Measurements from ENCODE around the gene PKMYT1. TPM values are rescaled to one million over a fixed set of nuclear protein-coding genes. Genes with fewer than 3 reads are reported as not detected.

Gene PKMYT1
- total and polyA plus RNA-seq, 2 donors (not counting 1 experiment from before 2014, with no cell fraction given), result 1.2 to 2.7 TPM

DNA sequence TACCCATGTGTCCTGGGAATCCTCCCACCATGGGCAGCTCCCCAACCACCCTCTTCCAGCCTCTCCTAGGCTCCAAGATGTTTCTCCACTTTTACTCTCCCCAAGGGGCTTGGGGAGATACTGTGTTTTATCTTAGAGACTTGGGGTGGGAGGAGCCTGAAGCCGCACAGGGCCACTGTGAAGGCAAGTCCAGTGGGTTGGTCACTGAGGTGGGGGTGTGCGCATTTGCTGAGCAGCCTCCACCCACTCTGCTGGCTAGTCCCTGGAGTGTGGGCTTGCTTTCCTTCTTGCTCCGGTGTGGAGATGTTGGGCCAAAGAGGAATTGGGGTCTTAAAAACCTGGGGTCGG, 28.4 kb upstream of the PKMYT1 start:
- Histone ChIP-seq H3K9ac (ENCODE audit: insufficient read depth, low read length) (no peak overlapping the region), H3K4me3 (replicated peaks in 1 of 4; ENCODE audit: control extremely low read depth in 1 of 4, insufficient read depth in 1 of 4, low read depth in 3 of 4, low read length in 4 of 4) (no peak overlapping the region), H3K4me2 (ENCODE audit: extremely low read depth, insufficient read depth, low read length) (no peak overlapping the region), H2AFZ (ENCODE audit: low read length) (no peak overlapping the region), H3K27ac (ENCODE audit: insufficient read depth, low read length) (no peak overlapping the region), H4K20me1 (ENCODE audit: control insufficient read depth, extremely low read depth, insufficient read depth, low read length) (no peaks in the 10 kb centered on the region), H3K36me3 (ENCODE audit: control insufficient read depth, insufficient read depth, low read length) (no peaks in the 10 kb centered on the region), H3K9me3 (ENCODE audit: control insufficient read depth, insufficient read depth, low read depth, low read length) (no peaks in the 10 kb centered on the region), H3K79me2 (ENCODE audit: control insufficient read depth, insufficient read depth, low read length) (no peaks in the 10 kb centered on the region), H3K27me3 (ENCODE audit: control insufficient read depth, insufficient read depth, low read length) (peaks cover 28% of the 10 kb centered on the region), H3K4me1 (ENCODE audit: control insufficient read depth, extremely low read depth, insufficient read depth, low read length) (no peaks in the 10 kb centered on the region)
- TF ChIP-seq, protein P1, sequence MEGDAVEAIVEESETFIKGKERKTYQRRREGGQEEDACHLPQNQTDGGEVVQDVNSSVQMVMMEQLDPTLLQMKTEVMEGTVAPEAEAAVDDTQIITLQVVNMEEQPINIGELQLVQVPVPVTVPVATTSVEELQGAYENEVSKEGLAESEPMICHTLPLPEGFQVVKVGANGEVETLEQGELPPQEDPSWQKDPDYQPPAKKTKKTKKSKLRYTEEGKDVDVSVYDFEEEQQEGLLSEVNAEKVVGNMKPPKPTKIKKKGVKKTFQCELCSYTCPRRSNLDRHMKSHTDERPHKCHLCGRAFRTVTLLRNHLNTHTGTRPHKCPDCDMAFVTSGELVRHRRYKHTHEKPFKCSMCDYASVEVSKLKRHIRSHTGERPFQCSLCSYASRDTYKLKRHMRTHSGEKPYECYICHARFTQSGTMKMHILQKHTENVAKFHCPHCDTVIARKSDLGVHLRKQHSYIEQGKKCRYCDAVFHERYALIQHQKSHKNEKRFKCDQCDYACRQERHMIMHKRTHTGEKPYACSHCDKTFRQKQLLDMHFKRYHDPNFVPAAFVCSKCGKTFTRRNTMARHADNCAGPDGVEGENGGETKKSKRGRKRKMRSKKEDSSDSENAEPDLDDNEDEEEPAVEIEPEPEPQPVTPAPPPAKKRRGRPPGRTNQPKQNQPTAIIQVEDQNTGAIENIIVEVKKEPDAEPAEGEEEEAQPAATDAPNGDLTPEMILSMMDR (conservative IDR thresholded peaks at IDR 0.05 in 1 of 2, IDR thresholded peaks at IDR 0.05 in 1 of 2; ENCODE audit: low read depth in 1 of 2, low read length in 2 of 2), result no peak
- no peak for TF ChIP-seq EZH2 (IDR thresholded peaks at IDR 0.05; ENCODE audit: low read length, missing control alignments)
- DNase-seq (ENCODE audit: low read depth in 2 of 2), result no peak

DNA sequence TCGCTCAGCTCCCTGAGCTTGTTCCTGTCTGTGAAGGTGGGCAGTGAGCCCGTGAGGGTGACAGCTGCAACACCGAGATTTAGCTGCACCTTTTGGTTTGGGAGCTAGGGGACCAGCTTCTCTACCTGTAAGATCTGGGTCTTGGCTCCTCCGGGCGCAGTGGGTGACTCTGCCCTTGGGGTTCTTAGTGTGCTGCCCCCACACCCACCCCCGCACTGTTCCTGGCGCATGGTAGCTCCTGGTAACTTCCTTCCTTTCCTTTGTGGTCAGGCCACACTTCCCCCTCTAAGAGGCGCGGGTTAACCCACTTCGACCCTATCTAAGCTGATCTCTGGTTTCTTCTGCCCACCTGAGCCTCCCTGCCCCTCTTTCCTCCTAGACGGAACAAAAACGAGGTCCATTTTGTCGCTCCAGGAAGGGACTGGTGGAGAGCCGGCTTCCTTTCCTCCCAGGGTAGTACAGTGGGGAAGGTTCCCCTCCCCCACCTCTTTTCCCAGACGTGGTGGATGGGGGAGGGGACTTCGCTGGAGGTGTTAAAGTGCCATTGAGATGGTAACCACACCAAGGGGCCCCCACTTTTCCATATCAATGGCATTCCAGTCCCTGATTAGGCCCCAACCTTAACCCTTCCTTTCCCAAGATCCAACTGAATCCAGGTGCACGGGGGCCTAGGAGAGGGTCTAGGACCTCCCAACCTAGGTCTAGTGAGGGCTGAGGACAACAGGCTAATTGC, 27.9 kb upstream of the PKMYT1 start:
- TF ChIP-seq, protein P1 (conservative IDR thresholded peaks at IDR 0.05 in 1 of 2, IDR thresholded peaks at IDR 0.05 in 1 of 2; ENCODE audit: low read depth in 1 of 2, low read length in 2 of 2), result no peak
- no peak for TF ChIP-seq EZH2 (IDR thresholded peaks at IDR 0.05; ENCODE audit: low read length, missing control alignments)
- H3K9me3 ChIP-seq (ENCODE audit: control insufficient read depth, insufficient read depth, low read depth, low read length), result no peaks in the 10 kb centered on the region
- H3K79me2 ChIP-seq (ENCODE audit: control insufficient read depth, insufficient read depth, low read length), result no peaks in the 10 kb centered on the region
- H3K9ac ChIP-seq (ENCODE audit: insufficient read depth, low read length), result no peak overlapping the region
- DNase-seq (ENCODE audit: low read depth in 2 of 2), result no peak
- no peaks in the 10 kb centered on the region for H3K36me3 ChIP-seq (ENCODE audit: control insufficient read depth, insufficient read depth, low read length)
- H3K27me3 ChIP-seq (ENCODE audit: control insufficient read depth, insufficient read depth, low read length), result peaks cover 24% of the 10 kb centered on the region
- H3K4me3 ChIP-seq (replicated peaks in 1 of 4; ENCODE audit: control extremely low read depth in 1 of 4, insufficient read depth in 1 of 4, low read depth in 3 of 4, low read length in 4 of 4), result no peak overlapping the region
- no peaks in the 10 kb centered on the region for H3K4me1 ChIP-seq (ENCODE audit: control insufficient read depth, extremely low read depth, insufficient read depth, low read length)
- H4K20me1 ChIP-seq (ENCODE audit: control insufficient read depth, extremely low read depth, insufficient read depth, low read length), result no peaks in the 10 kb centered on the region
- no peak overlapping the region for H2AFZ ChIP-seq (ENCODE audit: low read length)
- no peak overlapping the region for H3K27ac ChIP-seq (ENCODE audit: insufficient read depth, low read length)
- H3K4me2 ChIP-seq (ENCODE audit: extremely low read depth, insufficient read depth, low read length), result no peak overlapping the region

DNA sequence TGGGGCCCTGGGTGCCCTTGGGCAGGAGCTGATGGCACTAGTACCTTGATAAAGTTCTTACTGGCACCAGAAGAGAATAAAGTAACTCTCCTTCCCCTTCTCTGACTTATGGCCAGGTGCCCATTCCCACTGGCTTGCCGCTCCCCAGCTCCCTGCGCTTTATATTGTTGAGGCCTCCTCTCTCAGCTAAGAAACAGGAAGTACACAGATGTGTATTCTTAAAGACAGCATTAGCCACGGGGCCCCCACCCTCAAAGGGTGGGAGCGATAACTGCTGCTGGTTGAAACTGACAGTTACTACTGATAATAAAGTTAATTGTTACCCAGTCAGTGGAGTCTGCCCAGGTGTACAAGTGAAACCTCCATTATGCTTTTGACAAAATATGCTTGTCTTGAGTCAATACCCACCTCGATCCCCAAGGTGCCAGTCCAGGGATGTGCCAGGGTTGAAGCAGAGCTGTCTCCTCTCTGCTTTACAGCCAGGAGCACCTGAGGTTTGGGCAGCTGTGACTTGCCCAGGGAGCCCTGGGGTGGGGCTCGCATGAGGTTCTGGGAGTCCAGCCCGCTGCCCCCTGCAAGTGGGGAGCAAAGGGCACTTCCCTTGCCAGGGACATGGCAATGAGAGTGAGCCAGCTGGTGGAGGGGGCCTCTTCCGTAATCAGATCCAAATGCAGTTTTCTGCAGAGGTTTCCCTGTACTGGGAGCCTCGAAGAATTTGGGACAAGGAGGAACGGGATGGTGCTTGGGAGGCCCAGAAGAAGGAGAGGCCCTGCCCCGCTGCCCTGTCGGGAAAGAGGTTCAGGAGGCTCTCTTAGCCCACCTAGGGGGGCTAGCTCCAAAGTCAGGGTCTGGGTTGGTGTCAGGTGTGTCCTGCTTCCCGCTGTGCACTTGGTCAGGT, 27.1 kb upstream of the PKMYT1 start:
- Histone ChIP-seq H3K27me3 (ENCODE audit: control insufficient read depth, insufficient read depth, low read length) (peaks cover 19% of the 10 kb centered on the region), H3K36me3 (ENCODE audit: control insufficient read depth, insufficient read depth, low read length) (no peaks in the 10 kb centered on the region)

More for the DNA sequence above, 27.1 kb upstream of the PKMYT1 start:
- Histone ChIP-seq H3K4me3 (replicated peaks in 1 of 4; ENCODE audit: control extremely low read depth in 1 of 4, insufficient read depth in 1 of 4, low read depth in 3 of 4, low read length in 4 of 4) (no peak overlapping the region), H3K27ac (ENCODE audit: insufficient read depth, low read length) (no peak overlapping the region), H4K20me1 (ENCODE audit: control insufficient read depth, extremely low read depth, insufficient read depth, low read length) (no peaks in the 10 kb centered on the region), H2AFZ (ENCODE audit: low read length) (no peak overlapping the region), H3K79me2 (ENCODE audit: control insufficient read depth, insufficient read depth, low read length) (no peaks in the 10 kb centered on the region), H3K9ac (ENCODE audit: insufficient read depth, low read length) (no peak overlapping the region), H3K4me1 (ENCODE audit: control insufficient read depth, extremely low read depth, insufficient read depth, low read length) (no peaks in the 10 kb centered on the region), H3K9me3 (ENCODE audit: control insufficient read depth, insufficient read depth, low read depth, low read length) (no peaks in the 10 kb centered on the region), H3K4me2 (ENCODE audit: extremely low read depth, insufficient read depth, low read length) (no peak overlapping the region)
- no peak for DNase-seq (ENCODE audit: low read depth in 2 of 2)
- TF ChIP-seq, protein P1 (conservative IDR thresholded peaks at IDR 0.05 in 1 of 2, IDR thresholded peaks at IDR 0.05 in 1 of 2; ENCODE audit: low read depth in 1 of 2, low read length in 2 of 2), result no peak
